CD4-positive, alpha-beta T cell treated with Interleukin-4 for 1 hour (primary cell): ENCODE data around the gene ACTR1B.
"Not testable (repeated sequence)": the region's sequence is repeated elsewhere in the genome, so short reads cannot be mapped to it uniquely, and the experiment has no call there.

Experiments
- DNase-seq, 2 donors: peaks; one replicate each; pipeline ENCODE4 v3.0.0-alpha.2; 2020 to 2022

The ACTR1B gene

GRCh38 chr2:97608745-97609144 is 55.1 kb downstream of the ACTR1B start:
- DNase-seq = not testable (repeated sequence)
